Dermis blood vessel endothelial cell (primary cell): ENCODE measurements around the gene DLG5. TPM values are rescaled to one million over a fixed set of nuclear protein-coding genes. Genes with fewer than 3 reads are reported as not detected.

Experiments
- DNase-seq: peaks from one replicate; pipeline ENCODE4 v3.0.0; 2010
- total RNA-seq: library from RNA; depleted of rRNA; stranded (reverse); fragments of >200 nt; gene quantifications from 2 replicates; pipeline ENCODE4 v1.2.3, GENCODE V29; 2014

DLG5 gene
- total RNA-seq, 1 donor from 2014 or later: 7.8 TPM

GRCh38 chr10:77865580-77866324 lies 60.8 kb downstream of the DLG5 start:
- peak; percentile 14 for DNase-seq

- no peak for DNase-seq
These were observed 62.3 kb downstream of the DLG5 start for GRCh38 chr10:77864151-77864851.

- no peak for DNase-seq
These were observed 63.1 kb downstream of the DLG5 start for GRCh38 chr10:77863446-77863845.

- no peak for DNase-seq
These were observed 64.0 kb downstream of the DLG5 start for GRCh38 chr10:77862595-77862994.

- DNase-seq: no peak
These were observed 65.2 kb downstream of the DLG5 start for GRCh38 chr10:77861366-77861765.

GRCh38 chr10:77859865-77860282 lies 66.7 kb downstream of the DLG5 start:
- no peak for DNase-seq

GRCh38 chr10:77859200-77859864 lies 67.2 kb downstream of the DLG5 start:
- DNase-seq: no peak

GRCh38 chr10:77857272-77857671 lies 69.3 kb downstream of the DLG5 start:
- no peak for DNase-seq

- no peak for DNase-seq
These were observed 70.0 kb downstream of the DLG5 start for GRCh38 chr10:77856566-77856965.

GRCh38 chr10:77855404-77856155 lies 71.0 kb downstream of the DLG5 start:
- no peak for DNase-seq

GRCh38 chr10:77854115-77854514 lies 72.4 kb downstream of the DLG5 start:
- DNase-seq: no peak

- DNase-seq: no peak
These were observed 73.3 kb downstream of the DLG5 start for GRCh38 chr10:77853256-77853655.

GRCh38 chr10:77850620-77851231 lies 75.8 kb downstream of the DLG5 start:
- DNase-seq: no peak

GRCh38 chr10:77849039-77849664 lies 77.4 kb downstream of the DLG5 start:
- DNase-seq: no peak

- peak; percentile 81 for DNase-seq
These were observed 79.7 kb downstream of the DLG5 start for GRCh38 chr10:77846718-77847311.

GRCh38 chr10:77845451-77845850 lies 81.1 kb downstream of the DLG5 start:
- no peak for DNase-seq

GRCh38 chr10:77844713-77845445 lies 81.7 kb downstream of the DLG5 start:
- DNase-seq: peak; percentile 84

- DNase-seq: no peak
These were observed 82.4 kb downstream of the DLG5 start for GRCh38 chr10:77844177-77844576.

- no peak for DNase-seq
These were observed 83.3 kb downstream of the DLG5 start for GRCh38 chr10:77843264-77843663.

GRCh38 chr10:77842652-77843212 lies 83.8 kb downstream of the DLG5 start:
- DNase-seq: no peak
